Right atrium auricular region (tissue), 2 donors: ENCODE results near the gene UBE2V1. TPM values are rescaled to one million over a fixed set of nuclear protein-coding genes. Genes with fewer than 3 reads are reported as not detected.

Source experiments
- DNase-seq: peaks from one replicate; pipeline ENCODE4 v3.0.0-alpha.2; 2019; ENCODE audit warnings: low spot score
- H3K27ac ChIP-seq, 2 donors: fragments of 200-600 bp; sonication (generic); 1 replicate in 1 of 2; 2 replicates in 1 of 2; pipeline ENCODE4 v1.5.1; 2016 to 2019
- H3K27me3 ChIP-seq, 2 donors: fragments of 200-600 bp; sonication (generic); one replicate each; pipeline versions ENCODE4 v1.5.1 to v1.6.0; 2017 to 2019
- H3K36me3 ChIP-seq: fragments of 200-600 bp; sonication (generic); one replicate; pipeline ENCODE4 v1.5.1; 2016
- H3K4me1 ChIP-seq, 2 donors: fragments of 200-600 bp; sonication (generic); one replicate each; pipeline versions ENCODE4 v1.5.1 to v1.6.0; 2017 to 2019
- H3K4me3 ChIP-seq, 2 donors: fragments of 200-600 bp; sonication (generic); 1 replicate in 1 of 2; 2 replicates in 1 of 2; pipeline ENCODE4 v1.5.1; 2017 to 2019; ENCODE audit warnings: mild to moderate bottlenecking in 1 of 2, moderate library complexity in 1 of 2
- H3K9me3 ChIP-seq, 2 donors: fragments of 200-600 bp; sonication (generic); one replicate each; pipeline ENCODE4 v1.5.1; 2019
- CTCF ChIP-seq, 2 donors: fragments of 200-600 bp; sonication (generic); IDR thresholded peaks; one replicate each; pipeline ENCODE4 v1.5.1; 2019; ENCODE audit warnings: antibody characterized with exemption in 2 of 2
- total RNA-seq, 2 donors: library from RNA; depleted of rRNA; stranded (reverse); fragments of >200 nt; gene quantifications; one replicate each; pipeline ENCODE4 v1.1.0, GENCODE V29; 2016

The UBE2V1 gene
- total RNA-seq, 2 donors from 2014 or later = 61.2 to 70.2 TPM

DNA sequence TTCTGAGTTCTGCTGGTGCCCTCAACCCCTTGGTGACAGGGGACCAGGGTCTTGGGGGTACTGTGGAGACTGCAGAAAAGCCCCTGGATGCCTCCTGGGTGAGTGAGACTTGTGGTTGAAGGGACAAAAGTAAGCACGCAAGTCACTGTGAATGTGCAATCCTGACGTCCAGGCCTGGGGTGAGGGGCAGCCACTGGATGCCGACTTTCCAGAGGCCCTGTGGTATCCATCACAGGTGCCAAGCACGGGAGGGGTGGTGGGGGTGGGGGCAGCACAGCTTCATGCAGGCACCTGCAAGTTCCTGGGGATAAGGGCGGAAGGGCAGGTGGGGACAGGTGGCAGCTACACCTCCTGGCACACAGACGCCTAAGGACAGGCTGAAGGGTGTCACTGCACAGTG, 20.1 kb upstream of the UBE2V1 start:
- no peak for TF ChIP-seq CTCF (IDR thresholded peaks at IDR 0.05)
- H3K27me3 ChIP-seq = no peaks in the 10 kb centered on the region
- peaks cover 0 to 39% of the 10 kb centered on the region in 2 donors for H3K4me1 ChIP-seq
- peaks cover 37% of the 10 kb centered on the region for H3K36me3 ChIP-seq
- no peak overlapping the region for H3K4me3 ChIP-seq
- H3K27ac ChIP-seq = peak overlapping the region; percentile 33 to 64
- no peak for DNase-seq
- H3K9me3 ChIP-seq = no peaks in the 10 kb centered on the region

DNA sequence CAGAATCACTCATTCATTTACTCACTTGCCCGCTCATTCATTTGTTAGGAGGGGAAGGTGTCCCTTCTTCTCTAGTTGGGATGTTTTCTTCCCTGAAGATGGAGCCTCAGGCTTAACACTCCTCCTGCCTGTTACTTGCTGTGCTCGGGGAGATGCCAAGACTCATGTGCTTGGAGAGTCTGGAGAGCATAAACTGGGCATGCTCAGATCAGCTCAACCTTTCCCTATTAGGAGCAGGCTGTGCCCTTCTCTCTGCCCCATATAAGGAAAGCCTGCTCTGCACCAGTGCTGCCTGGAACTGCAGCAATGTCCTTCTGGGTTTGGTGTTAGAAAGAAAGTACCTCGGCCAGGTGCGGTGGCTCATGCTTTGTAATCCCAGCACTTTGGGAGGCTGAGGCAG, 18.0 kb upstream of the UBE2V1 start:
- no peak for DNase-seq
- no peaks in the 10 kb centered on the region for H3K27me3 ChIP-seq
- H3K4me1 ChIP-seq = peaks cover 0 to 27% of the 10 kb centered on the region in 2 donors
- H3K36me3 ChIP-seq = peaks cover 50% of the 10 kb centered on the region
- TF ChIP-seq CTCF (IDR thresholded peaks at IDR 0.05) = no peak
- H3K9me3 ChIP-seq = no peaks in the 10 kb centered on the region
- peak overlapping the region; percentile 54 to 76 for H3K27ac ChIP-seq
- H3K4me3 ChIP-seq = no peak overlapping the region

- no peak overlapping the region for H3K4me3 ChIP-seq
- peak overlapping the region; percentile 37 to 76 for H3K27ac ChIP-seq
- peaks cover 0 to 27% of the 10 kb centered on the region in 2 donors for H3K4me1 ChIP-seq
- TF ChIP-seq CTCF (IDR thresholded peaks at IDR 0.05) = no peak
- no peak for DNase-seq
- no peaks in the 10 kb centered on the region for H3K9me3 ChIP-seq
- H3K36me3 ChIP-seq = peaks cover 54% of the 10 kb centered on the region
- no peaks in the 10 kb centered on the region for H3K27me3 ChIP-seq
Observed at GRCh38 chr20:50130356-50130723, 17.4 kb upstream of the UBE2V1 start.

- Histone ChIP-seq H3K36me3 (peaks cover 55% of the 10 kb centered on the region), H3K27ac (no peak overlapping the region), H3K4me3 (no peak overlapping the region), H3K9me3 (no peaks in the 10 kb centered on the region), H3K4me1 (peaks cover 0 to 27% of the 10 kb centered on the region in 2 donors), H3K27me3 (no peaks in the 10 kb centered on the region)
- no peak for DNase-seq
- TF ChIP-seq CTCF (IDR thresholded peaks at IDR 0.05) = no peak
Observed at GRCh38 chr20:50129662-50130355, 16.9 kb upstream of the UBE2V1 start.

GRCh38 chr20:50128520-50128905, 15.6 kb upstream of the UBE2V1 start:
- no peak overlapping the region for H3K27ac ChIP-seq
- H3K4me1 ChIP-seq = peaks cover 0 to 19% of the 10 kb centered on the region in 2 donors

More at GRCh38 chr20:50128520-50128905, 15.6 kb upstream of the UBE2V1 start:
- H3K4me3 ChIP-seq = no peak overlapping the region
- DNase-seq = no peak
- H3K36me3 ChIP-seq = peaks cover 68% of the 10 kb centered on the region
- H3K27me3 ChIP-seq = no peaks in the 10 kb centered on the region
- no peak for TF ChIP-seq CTCF (IDR thresholded peaks at IDR 0.05)
- H3K9me3 ChIP-seq = no peaks in the 10 kb centered on the region
